Endothelial cell (in vitro differentiated cells): ENCODE measurements around the gene FKBP5. TPM values are rescaled to one million over a fixed set of nuclear protein-coding genes. Genes with fewer than 3 reads are reported as not detected.

Experiments
- DNase-seq: peaks from one replicate; pipeline ENCODE4 v3.0.0; 2021; ENCODE audit warnings: low spot score
- H3K27ac Mint-ChIP-seq: one replicate; pipeline ENCODE4 v1.8.0; 2021; ENCODE audit warnings: mixed read lengths, inconsistent platforms; ENCODE audit not compliant: unreplicated experiment
- H3K27me3 Mint-ChIP-seq: one replicate; pipeline ENCODE4 v1.8.0; 2021; ENCODE audit warnings: mild to moderate bottlenecking, moderate library complexity, mixed read lengths, inconsistent platforms; ENCODE audit not compliant: unreplicated experiment
- H3K36me3 Mint-ChIP-seq: one replicate; pipeline ENCODE4 v1.8.0; 2021; ENCODE audit warnings: mild to moderate bottlenecking, low read depth, mixed read lengths, inconsistent platforms; ENCODE audit not compliant: unreplicated experiment
- H3K4me1 Mint-ChIP-seq: one replicate; pipeline ENCODE4 v1.8.0; 2021; ENCODE audit warnings: mild to moderate bottlenecking, mixed read lengths, inconsistent platforms; ENCODE audit not compliant: unreplicated experiment
- H3K4me3 Mint-ChIP-seq: one replicate; pipeline ENCODE4 v1.8.0; 2021; ENCODE audit warnings: mild to moderate bottlenecking, mixed read lengths, inconsistent platforms; ENCODE audit not compliant: unreplicated experiment
- H3K9me3 Mint-ChIP-seq: one replicate; pipeline ENCODE4 v1.8.0; 2021; ENCODE audit warnings: mixed read lengths, inconsistent platforms; ENCODE audit not compliant: unreplicated experiment
- total RNA-seq: library from RNA; stranded (reverse); fragmentation: NEBNext Ultra II Directional; extraction: Animal tissue kit (Norgen Biotek cat#: 25700); gene quantifications from one replicate; pipeline ENCODE4 v1.2.1, GENCODE V29; 2021; ENCODE audit not compliant: unreplicated experiment
- TF ChIP-seq, protein P1 (sequence below): fragments of 200-600 bp; sonication (generic); IDR thresholded peaks from one replicate; pipeline ENCODE4 v1.5.0; 2021; ENCODE audit warnings: antibody characterized with exemption; ENCODE audit not compliant: unreplicated experiment

Gene FKBP5
- total RNA-seq, 1 donor from 2014 or later = 7.2 TPM

DNA sequence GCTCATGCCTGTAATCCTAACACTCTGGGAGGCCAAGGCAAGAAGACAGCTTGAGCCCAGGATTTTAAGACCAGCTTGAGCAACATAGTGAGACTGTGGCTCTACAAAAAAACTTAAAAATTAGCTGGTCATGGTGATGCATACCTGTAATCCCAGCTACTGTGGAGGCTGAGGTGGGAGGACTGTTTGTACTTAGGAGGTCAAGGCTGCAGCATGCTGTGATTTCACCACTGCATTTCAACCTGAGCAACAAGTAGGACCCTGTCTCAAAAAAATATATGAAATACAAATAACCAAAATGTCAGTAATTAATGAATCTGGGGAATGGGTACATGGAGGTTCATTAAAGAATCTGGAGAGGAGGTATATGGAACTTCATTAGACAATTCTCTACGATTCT, 9.9 kb downstream of the FKBP5 start:
- Mint-ChIP-seq H3K4me1 (no peaks in the 10 kb centered on the region), H3K27ac (no peak overlapping the region)
- TF ChIP-seq, protein P1, sequence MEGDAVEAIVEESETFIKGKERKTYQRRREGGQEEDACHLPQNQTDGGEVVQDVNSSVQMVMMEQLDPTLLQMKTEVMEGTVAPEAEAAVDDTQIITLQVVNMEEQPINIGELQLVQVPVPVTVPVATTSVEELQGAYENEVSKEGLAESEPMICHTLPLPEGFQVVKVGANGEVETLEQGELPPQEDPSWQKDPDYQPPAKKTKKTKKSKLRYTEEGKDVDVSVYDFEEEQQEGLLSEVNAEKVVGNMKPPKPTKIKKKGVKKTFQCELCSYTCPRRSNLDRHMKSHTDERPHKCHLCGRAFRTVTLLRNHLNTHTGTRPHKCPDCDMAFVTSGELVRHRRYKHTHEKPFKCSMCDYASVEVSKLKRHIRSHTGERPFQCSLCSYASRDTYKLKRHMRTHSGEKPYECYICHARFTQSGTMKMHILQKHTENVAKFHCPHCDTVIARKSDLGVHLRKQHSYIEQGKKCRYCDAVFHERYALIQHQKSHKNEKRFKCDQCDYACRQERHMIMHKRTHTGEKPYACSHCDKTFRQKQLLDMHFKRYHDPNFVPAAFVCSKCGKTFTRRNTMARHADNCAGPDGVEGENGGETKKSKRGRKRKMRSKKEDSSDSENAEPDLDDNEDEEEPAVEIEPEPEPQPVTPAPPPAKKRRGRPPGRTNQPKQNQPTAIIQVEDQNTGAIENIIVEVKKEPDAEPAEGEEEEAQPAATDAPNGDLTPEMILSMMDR = no peak

DNA sequence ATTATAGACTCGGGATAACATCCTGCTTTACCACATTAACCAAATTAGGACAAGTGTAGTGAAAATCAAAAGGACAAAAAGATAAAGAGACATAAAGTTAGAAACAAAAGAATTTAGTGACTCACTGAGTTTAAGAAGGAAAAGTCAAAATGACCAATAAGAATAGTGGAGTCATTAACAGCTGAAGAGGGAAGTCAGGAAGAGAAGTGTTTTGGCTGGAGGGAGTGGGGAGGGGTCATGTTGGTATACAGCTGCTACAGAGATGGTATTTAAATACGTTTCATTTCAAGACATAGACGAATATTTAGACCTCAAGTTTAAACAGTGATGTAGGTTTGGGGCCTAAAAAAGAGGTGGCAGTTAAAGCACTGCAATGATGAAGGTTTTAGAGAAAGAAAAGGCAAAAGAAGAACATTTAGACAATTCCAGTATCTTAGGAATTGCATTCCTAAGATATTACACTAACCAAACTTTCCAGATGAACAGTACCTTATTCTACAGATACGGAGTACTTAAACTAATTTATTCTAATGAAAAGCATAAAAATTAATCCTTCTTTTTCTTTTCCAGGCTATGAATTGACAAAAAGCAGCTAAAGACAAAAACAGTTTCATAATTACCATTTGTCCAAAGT, 10.6 kb downstream of the FKBP5 start:
- H3K4me3 Mint-ChIP-seq = no peak overlapping the region
- no peaks in the 10 kb centered on the region for H3K9me3 Mint-ChIP-seq
- H3K4me1 Mint-ChIP-seq = no peaks in the 10 kb centered on the region
- TF ChIP-seq, protein P1 = no peak
- no peak overlapping the region for H3K27ac Mint-ChIP-seq
- H3K27me3 Mint-ChIP-seq = no peaks in the 10 kb centered on the region
- DNase-seq = no peak
- H3K36me3 Mint-ChIP-seq = no peaks in the 10 kb centered on the region

More for the DNA sequence above, 9.9 kb downstream of the FKBP5 start:
- Mint-ChIP-seq H3K27me3 (no peaks in the 10 kb centered on the region), H3K4me3 (no peak overlapping the region), H3K9me3 (no peaks in the 10 kb centered on the region), H3K36me3 (no peaks in the 10 kb centered on the region)
- DNase-seq = no peak

DNA sequence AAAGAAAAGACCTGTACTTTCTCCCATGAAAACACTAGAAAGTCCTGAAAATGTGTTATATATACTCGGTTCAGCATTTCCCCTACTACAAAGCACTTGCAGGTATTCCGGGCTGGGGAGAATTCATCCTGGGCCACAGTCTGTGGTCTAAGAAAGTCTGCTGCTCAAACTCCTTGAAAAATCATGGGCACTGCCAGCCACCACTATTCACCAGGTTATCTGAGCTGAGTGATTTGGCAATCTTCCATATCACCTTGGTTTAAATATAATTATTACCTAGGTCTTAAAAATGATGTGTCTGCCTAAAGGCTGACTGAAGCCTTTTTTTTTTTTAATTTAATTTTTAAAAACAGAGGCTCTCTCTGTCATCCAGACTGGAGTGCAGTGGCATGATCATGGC, 11.3 kb downstream of the FKBP5 start:
- no peaks in the 10 kb centered on the region for H3K4me1 Mint-ChIP-seq
- TF ChIP-seq, protein P1 = no peak
- H3K27ac Mint-ChIP-seq = no peak overlapping the region
- no peaks in the 10 kb centered on the region for H3K36me3 Mint-ChIP-seq
- DNase-seq = no peak
- H3K4me3 Mint-ChIP-seq = no peak overlapping the region
- H3K27me3 Mint-ChIP-seq = no peaks in the 10 kb centered on the region
- H3K9me3 Mint-ChIP-seq = no peaks in the 10 kb centered on the region

DNA sequence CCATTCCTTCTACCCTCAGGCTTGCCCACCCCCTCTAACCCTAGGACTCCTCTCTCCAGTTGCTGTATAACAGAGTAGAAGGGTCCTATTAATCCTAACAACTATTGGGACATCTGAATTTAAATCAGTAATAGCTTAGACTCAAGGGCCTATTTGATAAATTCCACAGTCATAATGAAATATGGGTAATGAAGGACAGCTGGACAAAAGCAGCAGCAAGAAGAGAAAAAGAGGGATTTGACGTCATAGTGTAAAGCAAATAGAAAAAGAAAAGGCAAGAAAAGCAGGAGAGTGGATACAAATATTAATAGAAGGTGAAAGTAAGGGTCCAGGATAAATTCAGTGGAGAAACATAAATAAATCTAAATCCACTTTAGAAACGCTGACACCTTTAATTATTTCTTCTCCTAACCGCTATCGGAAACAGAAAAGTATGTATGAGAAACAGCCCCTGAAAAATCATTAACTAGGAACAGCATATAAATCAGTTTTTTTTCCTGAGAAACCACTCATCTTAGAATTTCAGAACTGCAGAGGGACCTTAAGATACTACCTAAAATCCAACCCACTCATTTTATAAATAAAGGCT, 12.8 kb downstream of the FKBP5 start:
- no peak for DNase-seq
- Mint-ChIP-seq H3K36me3 (no peaks in the 10 kb centered on the region), H3K27ac (no peak overlapping the region), H3K9me3 (no peaks in the 10 kb centered on the region), H3K4me3 (no peak overlapping the region), H3K4me1 (no peaks in the 10 kb centered on the region), H3K27me3 (no peaks in the 10 kb centered on the region)
- TF ChIP-seq, protein P1 = no peak

DNA sequence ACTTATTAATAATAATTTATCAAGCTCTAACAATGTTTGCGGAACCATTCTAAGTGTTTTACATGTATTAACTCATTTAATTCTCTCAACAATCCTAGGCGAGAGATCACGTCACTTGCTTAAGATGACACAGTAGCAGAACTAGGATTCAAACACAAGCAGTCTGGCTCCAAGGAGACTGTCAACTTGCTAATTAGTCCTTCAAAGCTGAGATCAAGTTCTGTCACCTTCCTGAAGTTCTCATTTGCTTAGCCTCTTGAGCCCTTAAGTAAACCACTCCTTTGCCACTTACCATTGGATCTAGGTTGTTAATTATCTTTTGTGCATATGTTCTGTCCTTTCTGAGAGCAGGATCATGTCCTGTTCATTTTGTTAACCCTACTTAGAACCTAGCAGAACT, 14.1 kb downstream of the FKBP5 start:
- TF ChIP-seq, protein P1 = no peak
- Mint-ChIP-seq H3K4me1 (no peaks in the 10 kb centered on the region), H3K27ac (no peak overlapping the region), H3K9me3 (no peaks in the 10 kb centered on the region), H3K27me3 (no peaks in the 10 kb centered on the region), H3K36me3 (no peaks in the 10 kb centered on the region), H3K4me3 (no peak overlapping the region)
- DNase-seq = no peak
